GM19438 (cell line): ENCODE data around the gene TARDBP.
"Not testable (repeated sequence)": the region's sequence is repeated elsewhere in the genome, so short reads cannot be mapped to it uniquely, and the experiment has no call there.

Source experiments
- ATAC-seq: cut with Tn5 transposase; IDR thresholded peaks from one replicate; pipeline ENCODE4 v1.9.1; 2021; ENCODE audit warnings: low read depth; ENCODE audit not compliant: unreplicated experiment

TARDBP gene

GRCh38 chr1:11058595-11059154, 46.2 kb downstream of the TARDBP start:
- no peak for ATAC-seq

DNA sequence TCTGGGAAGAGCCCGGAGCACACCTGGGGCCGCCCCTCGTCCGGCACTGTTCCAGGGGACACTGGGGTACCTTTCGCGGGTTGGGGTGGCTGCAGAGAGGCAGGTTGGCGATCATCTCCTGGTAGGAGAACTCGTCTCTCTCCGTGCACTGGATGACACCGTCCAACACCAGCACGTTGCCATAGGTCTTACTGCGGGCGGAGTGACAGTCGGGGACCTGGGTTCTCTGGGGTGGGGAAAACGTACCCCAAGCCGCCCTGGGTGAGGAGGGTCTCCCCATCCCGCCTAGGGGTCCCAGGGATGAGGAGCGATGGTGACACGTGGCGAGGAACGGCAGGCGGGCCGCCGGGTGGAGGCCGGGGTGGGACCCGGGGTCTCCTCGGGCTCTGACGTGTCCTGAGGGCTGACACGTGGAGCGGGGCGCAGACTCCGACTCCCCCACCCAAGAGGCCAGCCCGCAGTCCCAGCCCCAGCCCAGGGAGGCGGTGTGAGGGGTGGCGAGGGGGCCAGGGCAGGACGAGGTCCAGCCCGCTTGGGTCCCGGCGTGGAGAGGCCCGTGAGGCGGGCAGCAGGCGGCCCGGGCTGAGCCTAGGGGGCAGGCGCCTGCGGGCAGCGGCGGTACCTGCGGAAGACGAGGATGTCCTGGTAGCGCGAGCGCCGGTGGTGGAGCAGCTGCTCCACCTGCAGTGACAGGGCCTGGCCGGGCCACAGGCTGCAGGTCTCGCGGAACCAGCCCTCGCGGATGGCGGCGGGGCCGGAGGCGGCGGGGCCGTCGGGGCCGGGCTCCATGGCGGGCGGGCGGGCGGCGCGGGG, 46.9 kb downstream of the TARDBP start:
- ATAC-seq, result peak; percentile 28

DNA sequence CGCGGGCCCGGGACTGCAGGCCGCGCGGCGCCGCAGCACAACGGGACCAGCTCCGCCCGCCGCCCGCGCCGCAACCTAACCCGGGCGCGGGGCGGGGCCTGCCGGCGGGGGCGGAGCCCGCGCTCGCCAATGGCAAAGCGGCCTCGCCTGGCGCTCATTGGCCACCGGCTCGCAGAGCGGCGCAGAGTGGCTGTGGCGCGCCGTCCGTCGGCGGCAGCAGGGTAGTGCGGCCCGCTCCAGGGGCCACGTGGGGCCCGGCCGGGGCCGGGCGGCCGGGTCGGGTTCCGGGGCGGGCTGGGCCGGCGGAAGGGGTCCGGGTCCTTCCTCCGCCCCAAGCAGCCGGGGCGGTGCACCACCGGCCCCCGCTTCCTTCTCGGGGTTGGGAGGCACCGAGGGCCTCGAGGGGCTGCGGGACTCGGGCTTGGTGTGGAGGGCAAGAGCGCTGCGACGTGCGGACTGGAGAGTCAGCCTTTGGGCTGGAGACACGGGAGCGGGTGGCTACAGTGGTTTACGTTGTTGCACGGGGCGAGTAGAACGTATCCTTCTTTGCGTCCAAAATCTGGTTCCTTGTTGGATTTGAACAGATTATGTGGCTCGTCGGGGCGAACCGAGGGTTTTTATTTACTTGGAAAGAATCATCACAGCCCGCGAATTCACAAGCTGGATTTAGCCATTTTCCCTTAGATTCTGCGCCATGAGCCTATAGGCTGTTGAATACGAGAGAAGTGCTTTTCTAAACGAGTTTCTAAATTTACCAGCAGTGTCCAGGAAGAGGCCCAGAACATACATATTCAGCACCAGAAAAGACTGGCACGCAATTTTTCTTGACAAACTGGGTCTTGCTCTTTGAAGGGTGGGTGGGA, 47.7 kb downstream of the TARDBP start, which contains the start of gene SRM:
SRM (minus strand) TSS at position 51 of the 863 bp plus-strand sequence. CDS start 75 bp downstream, outside the sequence.
- ATAC-seq, result peak; percentile 83

DNA sequence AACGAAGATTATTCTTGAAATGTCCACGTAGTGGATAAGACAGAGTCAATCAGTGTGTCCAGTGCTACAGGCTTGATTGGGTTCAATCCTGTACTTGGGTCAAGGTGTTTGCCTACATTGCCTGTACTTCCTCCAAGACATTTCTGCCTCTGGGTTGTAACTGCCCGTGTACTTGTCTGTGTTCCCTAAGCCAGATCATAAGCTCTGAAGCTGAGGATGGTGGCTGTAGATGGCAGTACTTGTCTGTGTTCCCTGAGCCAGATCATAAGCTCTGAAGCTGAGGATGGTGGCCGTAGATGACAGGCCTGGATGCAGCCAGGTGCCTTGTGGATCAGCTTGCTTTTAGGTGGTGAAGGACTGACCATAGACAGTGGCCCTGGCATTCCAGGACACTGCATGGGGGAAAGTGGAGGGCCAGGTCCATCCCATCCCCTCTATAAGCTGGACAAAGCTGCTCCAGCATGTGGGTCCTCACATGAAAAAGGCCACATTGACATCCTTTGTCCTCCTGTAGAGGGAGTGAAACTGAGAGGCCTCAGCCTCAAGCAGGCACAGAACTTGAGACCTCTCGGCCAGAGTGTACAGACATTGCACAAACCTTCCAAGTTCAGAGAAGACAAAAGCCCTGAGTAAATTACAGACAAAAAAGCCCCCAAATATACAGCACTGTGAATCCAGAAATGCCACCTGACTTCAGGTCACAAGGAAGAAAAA, 49.4 kb downstream of the TARDBP start:
- ATAC-seq, result no peak

DNA sequence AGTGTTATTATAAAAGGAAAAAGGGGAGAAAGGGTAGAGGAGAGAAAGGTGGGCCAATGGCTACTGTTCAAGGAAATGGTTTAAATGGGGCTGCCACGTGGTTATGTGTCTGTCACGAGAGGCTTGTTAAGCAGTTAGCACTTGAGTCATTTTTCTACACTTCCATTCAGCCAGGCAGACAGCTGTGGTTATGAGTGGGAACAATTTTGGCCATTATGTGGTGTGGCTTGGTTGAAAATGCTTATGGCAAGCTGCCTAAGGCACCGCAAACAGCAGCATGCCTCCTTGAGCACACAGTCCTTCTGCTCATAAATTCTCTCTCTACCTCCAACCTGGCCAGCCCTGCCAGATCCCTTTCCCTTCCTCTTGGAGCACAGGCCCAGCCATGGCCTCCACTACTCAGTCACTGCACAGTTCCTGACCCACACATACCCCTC, 50.5 kb downstream of the TARDBP start:
- no peak for ATAC-seq

- ATAC-seq, result not testable (repeated sequence)
Measured at GRCh38 chr1:11063937-11064537, 51.6 kb downstream of the TARDBP start.

- no peak for ATAC-seq
Measured at GRCh38 chr1:11064942-11065341, 52.5 kb downstream of the TARDBP start.

DNA sequence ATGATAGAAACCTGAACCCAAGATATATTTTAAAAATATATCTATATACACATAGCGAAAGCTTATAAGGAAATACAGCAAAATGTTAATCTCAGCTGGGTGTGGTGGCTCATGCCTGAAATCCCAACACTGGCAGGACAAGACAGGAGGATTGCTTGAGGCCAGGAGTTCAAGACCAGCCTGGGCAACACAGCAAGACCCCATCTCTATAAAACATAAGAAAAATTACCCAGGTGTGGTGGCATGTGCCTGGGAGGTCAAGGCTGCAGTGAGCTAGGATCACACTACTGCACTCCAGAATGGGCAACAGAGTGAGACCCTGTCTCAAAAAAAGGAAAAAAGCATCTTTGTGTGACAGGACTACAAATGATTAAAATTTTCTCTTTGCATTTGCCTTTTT, 53.3 kb downstream of the TARDBP start:
- ATAC-seq, result no peak

- no peak for ATAC-seq
Measured at GRCh38 chr1:11067716-11068599, 55.5 kb downstream of the TARDBP start.

DNA sequence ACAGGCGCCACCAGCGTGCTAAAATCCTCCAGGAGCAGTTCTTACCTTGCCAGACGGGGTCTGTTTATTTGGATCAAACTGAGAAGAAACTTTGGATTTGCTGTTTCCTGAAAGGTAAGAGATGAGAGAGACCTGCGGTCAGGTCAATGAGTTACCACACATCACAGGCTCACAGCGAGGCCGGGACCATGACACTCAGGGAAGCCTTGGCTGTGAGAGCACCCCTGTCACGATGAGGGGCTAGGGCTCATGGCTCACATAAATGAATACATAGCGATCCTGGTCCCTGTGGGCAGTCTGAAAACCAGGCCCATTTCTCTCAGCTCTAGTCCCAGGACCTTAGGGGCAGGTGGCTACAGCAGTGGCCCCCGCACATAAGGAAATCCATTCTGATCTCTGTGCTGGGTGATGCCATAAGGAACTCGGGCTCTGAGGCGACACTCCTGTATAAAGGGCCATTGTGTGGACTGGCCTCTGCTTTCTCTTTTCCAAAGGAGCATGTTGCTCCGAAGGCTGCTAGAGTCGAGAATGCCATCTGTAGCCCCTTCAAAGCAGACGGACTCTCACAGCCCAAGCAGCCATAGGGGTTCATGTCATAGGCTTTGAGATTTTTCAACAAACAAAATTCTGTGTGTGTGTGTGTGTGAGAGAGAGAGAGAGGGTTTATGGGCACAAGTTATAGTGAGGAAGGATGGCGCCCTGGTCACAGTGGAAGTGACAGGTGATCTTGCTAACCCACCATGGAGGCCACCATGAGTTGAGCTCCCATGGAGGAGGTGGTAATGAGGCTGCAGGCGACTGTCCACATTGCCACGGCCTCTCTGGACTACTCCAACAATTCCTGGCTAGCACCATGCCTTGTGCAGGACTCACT, 56.4 kb downstream of the TARDBP start:
- no peak for ATAC-seq

- no peak for ATAC-seq
Measured at GRCh38 chr1:11070876-11071275, 58.4 kb downstream of the TARDBP start.

DNA sequence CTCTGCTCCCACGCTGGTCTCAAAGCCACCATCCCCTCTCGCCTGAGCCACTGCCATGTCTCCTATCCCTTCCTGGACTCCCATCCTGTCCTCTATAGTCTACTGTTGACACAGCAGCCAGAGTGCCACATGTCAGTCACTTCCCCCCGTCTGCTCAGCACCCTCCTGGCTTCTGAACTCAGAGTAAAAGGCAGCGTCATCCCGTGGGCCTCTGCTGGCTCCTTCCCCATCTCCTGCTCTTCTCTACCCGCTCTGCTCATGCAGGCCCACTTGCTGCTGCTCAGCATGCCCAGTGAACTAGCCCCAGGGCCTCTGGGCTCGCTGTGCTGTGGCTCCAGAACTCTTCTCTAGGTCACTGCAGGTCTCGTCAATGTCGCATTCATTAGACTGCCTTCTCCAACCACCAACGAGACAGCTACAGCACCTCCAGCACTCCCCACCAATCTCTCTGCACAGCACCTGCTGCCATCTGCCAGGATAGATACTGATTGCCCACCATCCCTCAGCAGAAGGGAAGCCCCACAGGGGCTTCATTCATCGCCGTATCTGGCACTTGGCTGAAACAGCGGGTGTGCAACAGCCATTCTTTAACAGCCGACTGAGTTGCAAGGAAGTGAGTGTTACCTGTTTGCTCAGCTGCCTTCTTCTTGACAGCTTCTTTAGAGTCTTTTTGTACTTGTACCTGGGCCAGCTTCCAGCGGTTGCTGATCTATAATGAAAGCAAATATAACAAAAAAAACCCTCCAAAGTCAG, 59.2 kb downstream of the TARDBP start:
- ATAC-seq, result no peak

DNA sequence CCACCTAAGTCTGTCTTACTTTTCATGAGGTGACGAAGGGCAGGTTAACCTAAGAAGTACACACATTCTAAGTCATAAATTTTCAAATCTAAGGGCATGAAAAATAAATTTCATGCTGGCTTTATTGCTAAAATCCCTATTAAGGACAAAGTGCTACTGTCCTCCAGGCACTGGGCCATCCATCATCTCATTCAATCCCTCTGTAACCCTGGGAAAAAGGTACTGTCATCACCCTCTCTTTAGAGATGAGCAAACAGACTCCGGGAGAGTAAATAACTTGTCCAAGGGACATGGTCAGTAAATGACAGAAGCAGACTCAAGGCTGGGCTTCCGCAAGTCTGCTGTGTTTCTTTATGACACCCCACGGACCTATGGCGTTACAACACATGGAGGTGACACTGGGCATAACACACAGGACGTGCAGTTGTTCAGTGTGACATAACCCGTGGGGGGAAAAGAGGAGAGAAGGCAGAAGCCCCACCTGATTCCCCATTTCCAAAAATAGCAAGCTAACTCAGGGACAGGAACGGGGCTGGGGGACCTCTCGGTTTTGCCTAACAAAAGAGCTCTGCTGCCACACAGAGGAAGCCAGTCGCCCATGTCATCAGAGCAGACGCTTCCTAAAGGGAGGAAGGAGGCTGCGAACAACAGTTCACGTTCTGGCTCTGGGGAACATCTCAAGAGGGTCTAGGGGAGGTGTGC, 59.9 kb downstream of the TARDBP start:
- ATAC-seq, result no peak

- not testable (repeated sequence) for ATAC-seq
Measured at GRCh38 chr1:11073398-11073797, 60.9 kb downstream of the TARDBP start.
